Breast epithelium (tissue), 3 donors: Measurements from ENCODE around the gene KCTD16.

Source experiments
- POLR2AphosphoS5 ChIP-seq, 3 donors: sonication (generic); formaldehyde crosslinking; IDR thresholded peaks; one replicate each; pipeline ENCODE4 v1.6.1; 2017; ENCODE audit warnings: antibody characterized with exemption in 3 of 3
- TF ChIP-seq, protein P1 (sequence below), 3 donors: fragments of 450-650 bp; IDR thresholded peaks; one replicate each; pipeline ENCODE4 v1.5.1; 2016 to 2017; ENCODE audit warnings: antibody characterized with exemption in 3 of 3, mild to moderate bottlenecking in 3 of 3, moderate library complexity in 3 of 3

DNA sequence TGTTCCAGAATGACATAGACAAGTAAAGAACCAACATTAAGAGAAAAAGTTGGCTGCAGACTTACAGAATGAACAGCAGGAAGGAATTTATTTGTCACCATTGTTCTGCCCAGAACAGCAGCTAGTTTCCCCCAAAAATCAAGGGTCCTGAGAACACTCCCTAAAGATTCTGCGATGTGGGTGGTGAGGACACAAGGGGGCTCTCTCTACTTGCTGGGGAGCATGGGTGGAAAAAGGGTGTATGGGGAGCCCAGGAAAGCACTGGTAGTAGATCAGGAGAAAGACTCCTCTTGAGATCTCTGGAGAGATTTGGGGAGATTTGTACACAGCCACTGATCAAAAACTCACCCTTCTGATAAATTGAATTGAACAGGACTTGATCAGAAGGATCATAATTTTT, 316.5 kb downstream of the KCTD16 start:
- TF ChIP-seq, protein P1, sequence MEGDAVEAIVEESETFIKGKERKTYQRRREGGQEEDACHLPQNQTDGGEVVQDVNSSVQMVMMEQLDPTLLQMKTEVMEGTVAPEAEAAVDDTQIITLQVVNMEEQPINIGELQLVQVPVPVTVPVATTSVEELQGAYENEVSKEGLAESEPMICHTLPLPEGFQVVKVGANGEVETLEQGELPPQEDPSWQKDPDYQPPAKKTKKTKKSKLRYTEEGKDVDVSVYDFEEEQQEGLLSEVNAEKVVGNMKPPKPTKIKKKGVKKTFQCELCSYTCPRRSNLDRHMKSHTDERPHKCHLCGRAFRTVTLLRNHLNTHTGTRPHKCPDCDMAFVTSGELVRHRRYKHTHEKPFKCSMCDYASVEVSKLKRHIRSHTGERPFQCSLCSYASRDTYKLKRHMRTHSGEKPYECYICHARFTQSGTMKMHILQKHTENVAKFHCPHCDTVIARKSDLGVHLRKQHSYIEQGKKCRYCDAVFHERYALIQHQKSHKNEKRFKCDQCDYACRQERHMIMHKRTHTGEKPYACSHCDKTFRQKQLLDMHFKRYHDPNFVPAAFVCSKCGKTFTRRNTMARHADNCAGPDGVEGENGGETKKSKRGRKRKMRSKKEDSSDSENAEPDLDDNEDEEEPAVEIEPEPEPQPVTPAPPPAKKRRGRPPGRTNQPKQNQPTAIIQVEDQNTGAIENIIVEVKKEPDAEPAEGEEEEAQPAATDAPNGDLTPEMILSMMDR (IDR thresholded peaks at IDR 0.05) = no peak
- no peak for TF ChIP-seq POLR2AphosphoS5 (IDR thresholded peaks at IDR 0.05)
